Spleen (tissue), 7 donors: ENCODE measurements around the gene LRP2.

ENCODE experiments used
- CTCF ChIP-seq, 11 experiments: fragments of 200-600 bp in 7 of 11; fragments of 450-650 bp in 4 of 11; sonication (generic) in 4 of 11; IDR thresholded peaks in 8 of 11; conservative IDR thresholded peaks in 3 of 11; 1 replicate in 7 of 11; 2 replicates in 4 of 11; pipeline versions ENCODE4 v1.4.0 to v1.8.0; 2016 to 2021; ENCODE audit warnings: antibody characterized with exemption in 11 of 11, inconsistent platforms in 4 of 11, mild to moderate bottlenecking in 1 of 11
- POLR2A ChIP-seq, 3 donors: fragments of 450-650 bp; IDR thresholded peaks; one replicate each; pipeline ENCODE4 v1.5.1; 2017; ENCODE audit warnings: antibody characterized with exemption in 3 of 3, mild to moderate bottlenecking in 1 of 3
- POLR2AphosphoS5 ChIP-seq, 3 donors: sonication (generic); formaldehyde crosslinking; IDR thresholded peaks; one replicate each; pipeline ENCODE4 v1.5.1; 2017; ENCODE audit warnings: antibody characterized with exemption in 3 of 3
- donor health status: DM: no; HTN: no; CAD: no; lungs with moderate emphysema.
- donor health status: DM: no; HTN: no; CAD: no.
- donor health status: DM: no; HTN: no; CAD: no.

GRCh38 chr2:169118060-169118459, 244.3 kb downstream of the LRP2 start:
- TF ChIP-seq CTCF (IDR thresholded peaks at IDR 0.05 in 8 of 11, conservative IDR thresholded peaks at IDR 0.05 in 3 of 11) (no peak), POLR2AphosphoS5 (IDR thresholded peaks at IDR 0.05) (no peak), POLR2A (IDR thresholded peaks at IDR 0.05) (no peak)
